Body of pancreas (tissue), 4 donors: ENCODE data around the gene ORMDL2.

ENCODE experiments used
- CTCF ChIP-seq, 7 experiments: fragments of 450-650 bp in 4 of 7; fragments of 200-600 bp in 3 of 7; sonication (generic) in 3 of 7; IDR thresholded peaks; one replicate each; pipeline ENCODE4 v1.5.1; 2016 to 2019; ENCODE audit warnings: antibody characterized with exemption in 7 of 7
- POLR2A ChIP-seq, 3 donors: fragments of 450-650 bp; IDR thresholded peaks; one replicate each; pipeline ENCODE4 v1.6.1; 2016; ENCODE audit warnings: antibody characterized with exemption in 3 of 3, mild to moderate bottlenecking in 2 of 3

DNA sequence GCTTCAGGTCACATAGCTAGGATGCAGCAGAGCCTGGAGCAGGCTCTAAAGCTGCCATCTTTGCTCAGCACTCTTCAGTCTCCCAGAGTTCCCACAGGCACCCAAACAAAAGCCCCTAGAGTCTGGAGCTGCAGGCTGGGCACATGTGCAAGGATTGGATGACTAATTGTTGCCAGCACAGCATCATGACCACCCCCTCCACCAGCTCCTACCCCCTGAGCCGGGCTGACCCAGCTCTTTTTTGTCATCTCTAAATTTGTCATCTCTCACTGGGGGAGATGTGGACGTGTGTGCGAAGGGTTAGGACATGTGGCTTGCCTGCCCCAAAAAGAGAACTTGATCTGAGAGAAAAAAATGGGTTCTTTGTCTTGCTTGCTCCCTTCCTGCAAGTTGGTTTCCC is 29.2 kb downstream of the ORMDL2 start:
- TF ChIP-seq CTCF (IDR thresholded peaks at IDR 0.05) (no peak), POLR2A (IDR thresholded peaks at IDR 0.05) (no peak)
